ENCODE results near the gene RBPJ.
"Not testable (repeated sequence)": the region's sequence is repeated elsewhere in the genome, so short reads cannot be mapped to it uniquely, and the experiment has no call there.

Gene RBPJ

GRCh38 chr4:26308568-26308967 is 12.2 kb upstream of the RBPJ start:
- H3K9me3 ChIP-seq (ENCODE audit: control insufficient read depth, low read length): no peaks in the 10 kb centered on the region

DNA sequence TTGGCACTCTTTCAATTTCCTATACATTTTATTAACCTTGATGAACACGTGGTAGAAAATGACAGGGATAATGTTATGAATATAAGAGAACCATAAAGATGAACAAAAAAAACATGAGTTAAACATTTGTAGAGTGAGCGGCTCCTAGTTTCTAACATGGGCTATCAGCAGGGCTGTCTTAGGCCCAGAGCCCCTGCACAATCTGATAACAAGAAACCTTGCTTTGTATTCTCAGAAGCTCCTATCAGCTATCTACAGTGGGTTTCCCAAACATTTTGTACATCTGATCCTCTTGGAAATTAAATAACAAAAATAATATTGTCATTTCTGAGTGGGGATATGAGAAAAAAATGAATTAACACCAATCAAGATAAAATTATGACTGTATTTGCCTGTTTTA is 10.6 kb upstream of the RBPJ start:
- Histone ChIP-seq H3K36me3 (ENCODE audit: control insufficient read depth, insufficient read depth, low read length) (no peaks in the 10 kb centered on the region), H3K4me1 (ENCODE audit: control insufficient read depth, insufficient read depth, low read length) (no peaks in the 10 kb centered on the region), H3K4me3 (ENCODE audit: low read length) (no peak overlapping the region)

More at GRCh38 chr4:26308568-26308967, 12.2 kb upstream of the RBPJ start:
- Histone ChIP-seq H3K36me3 (ENCODE audit: control insufficient read depth, insufficient read depth, low read length) (no peaks in the 10 kb centered on the region), H3K4me1 (ENCODE audit: control insufficient read depth, insufficient read depth, low read length) (no peaks in the 10 kb centered on the region), H3K9ac (ENCODE audit: low read length) (no peak overlapping the region), H3K27me3 (ENCODE audit: control insufficient read depth, insufficient read depth, low read length) (no peaks in the 10 kb centered on the region), H3K4me3 (ENCODE audit: low read length) (no peak overlapping the region)

DNA sequence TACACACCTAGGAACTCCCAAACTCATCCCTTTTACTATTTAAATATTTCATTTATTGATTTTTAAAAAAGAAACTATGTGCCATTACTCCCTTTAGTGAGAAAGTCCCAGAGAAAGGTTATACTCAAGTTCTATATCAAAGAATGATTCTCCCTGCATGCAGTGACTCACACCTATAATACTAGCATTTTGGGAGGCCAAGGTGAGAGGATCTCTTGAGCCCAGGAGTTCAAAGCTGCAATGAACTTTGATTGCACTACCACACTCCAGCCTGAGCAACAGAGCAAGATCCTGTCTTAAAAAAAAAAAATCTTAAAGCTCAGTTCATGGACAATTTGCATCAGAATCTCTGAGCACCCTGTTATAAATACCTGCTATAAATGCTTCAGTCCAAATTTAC is 9.2 kb upstream of the RBPJ start:
- Histone ChIP-seq H3K9me3 (ENCODE audit: control insufficient read depth, low read length) (no peaks in the 10 kb centered on the region), H3K4me3 (ENCODE audit: low read length) (no peak overlapping the region), H3K27me3 (ENCODE audit: control insufficient read depth, insufficient read depth, low read length) (no peaks in the 10 kb centered on the region), H3K4me1 (ENCODE audit: control insufficient read depth, insufficient read depth, low read length) (no peaks in the 10 kb centered on the region), H3K36me3 (ENCODE audit: control insufficient read depth, insufficient read depth, low read length) (no peaks in the 10 kb centered on the region), H3K9ac (ENCODE audit: low read length) (no peak overlapping the region)

More for the DNA sequence above, 10.6 kb upstream of the RBPJ start:
- Histone ChIP-seq H3K9ac (ENCODE audit: low read length) (no peak overlapping the region), H3K9me3 (ENCODE audit: control insufficient read depth, low read length) (no peaks in the 10 kb centered on the region), H3K27me3 (ENCODE audit: control insufficient read depth, insufficient read depth, low read length) (no peaks in the 10 kb centered on the region)

DNA sequence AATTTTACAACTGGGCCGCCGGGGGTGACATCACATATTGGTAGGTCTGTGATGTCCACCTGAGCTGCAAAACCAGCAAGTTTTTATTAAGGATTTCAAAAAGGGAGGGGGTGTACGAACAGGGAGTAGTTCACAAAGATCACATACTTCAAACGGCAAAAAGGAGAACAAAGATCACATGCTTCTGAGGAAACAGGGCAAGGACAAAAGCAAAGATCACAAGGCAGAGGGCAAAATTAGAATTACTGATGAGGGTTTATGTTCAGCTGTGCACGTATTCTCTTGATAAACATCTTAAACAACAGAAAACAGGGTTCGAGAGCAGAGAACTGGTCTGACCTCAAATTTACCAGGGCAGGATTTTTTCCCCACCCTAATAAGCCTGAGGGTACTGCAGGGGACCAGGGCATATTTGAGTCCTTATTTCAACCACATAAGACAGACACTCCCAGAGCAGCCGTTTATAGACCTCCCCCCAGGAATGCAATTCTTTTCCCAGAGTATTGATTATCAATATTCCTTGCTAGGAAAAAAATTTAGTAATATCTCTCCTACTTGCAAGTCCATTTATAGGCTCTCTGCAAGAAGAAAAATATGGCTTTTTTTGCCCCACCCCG is 5.4 kb upstream of the RBPJ start:
- H3K36me3 ChIP-seq (ENCODE audit: control insufficient read depth, insufficient read depth, low read length); H3K4me3 ChIP-seq (ENCODE audit: low read length); H3K27me3 ChIP-seq (ENCODE audit: control insufficient read depth, insufficient read depth, low read length); H3K9me3 ChIP-seq (ENCODE audit: control insufficient read depth, low read length); H3K9ac ChIP-seq (ENCODE audit: low read length); H3K4me1 ChIP-seq (ENCODE audit: control insufficient read depth, insufficient read depth, low read length): not testable (repeated sequence)

GRCh38 chr4:26317766-26318165 is 3.0 kb upstream of the RBPJ start:
- no peaks in the 10 kb centered on the region for H3K36me3 ChIP-seq (ENCODE audit: control insufficient read depth, insufficient read depth, low read length)
- no peak overlapping the region for H3K4me3 ChIP-seq (ENCODE audit: low read length)
- H3K9ac ChIP-seq (ENCODE audit: low read length): no peak overlapping the region
- H3K4me1 ChIP-seq (ENCODE audit: control insufficient read depth, insufficient read depth, low read length): no peaks in the 10 kb centered on the region
- no peaks in the 10 kb centered on the region for H3K9me3 ChIP-seq (ENCODE audit: control insufficient read depth, low read length)
- H3K27me3 ChIP-seq (ENCODE audit: control insufficient read depth, insufficient read depth, low read length): no peaks in the 10 kb centered on the region

DNA sequence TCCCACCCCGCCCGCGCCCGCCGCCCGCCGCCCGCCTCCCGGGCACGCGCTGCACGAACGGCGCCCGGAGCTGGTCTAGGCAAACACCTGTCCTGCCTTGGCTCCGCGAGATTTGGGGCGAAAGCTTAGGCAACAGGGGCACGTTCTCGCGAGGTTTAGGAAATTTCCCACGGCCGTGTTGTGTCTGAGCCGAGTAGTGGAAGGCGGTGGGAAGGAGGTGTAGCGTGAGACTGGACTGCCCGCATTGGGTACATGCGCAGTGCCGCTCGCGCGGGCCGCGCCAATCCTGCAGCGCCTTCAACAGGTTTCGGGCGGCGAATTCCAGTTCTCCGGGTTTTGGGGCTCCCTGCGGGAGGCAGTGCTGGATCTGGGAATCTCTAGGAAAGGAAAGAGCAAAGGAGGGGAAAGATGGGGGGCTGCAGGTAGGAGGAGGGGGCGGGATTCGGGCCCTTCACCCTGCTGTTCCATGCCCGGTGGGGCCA is 1.3 kb upstream of the RBPJ start:
- peak overlapping the region; percentile 99 for H3K4me3 ChIP-seq (ENCODE audit: low read length)
- H3K36me3 ChIP-seq (ENCODE audit: control insufficient read depth, insufficient read depth, low read length): no peaks in the 10 kb centered on the region
- no peaks in the 10 kb centered on the region for H3K4me1 ChIP-seq (ENCODE audit: control insufficient read depth, insufficient read depth, low read length)
- no peaks in the 10 kb centered on the region for H3K9me3 ChIP-seq (ENCODE audit: control insufficient read depth, low read length)
- H3K27me3 ChIP-seq (ENCODE audit: control insufficient read depth, insufficient read depth, low read length): no peaks in the 10 kb centered on the region
- H3K9ac ChIP-seq (ENCODE audit: low read length): peak overlapping the region; percentile 95

DNA sequence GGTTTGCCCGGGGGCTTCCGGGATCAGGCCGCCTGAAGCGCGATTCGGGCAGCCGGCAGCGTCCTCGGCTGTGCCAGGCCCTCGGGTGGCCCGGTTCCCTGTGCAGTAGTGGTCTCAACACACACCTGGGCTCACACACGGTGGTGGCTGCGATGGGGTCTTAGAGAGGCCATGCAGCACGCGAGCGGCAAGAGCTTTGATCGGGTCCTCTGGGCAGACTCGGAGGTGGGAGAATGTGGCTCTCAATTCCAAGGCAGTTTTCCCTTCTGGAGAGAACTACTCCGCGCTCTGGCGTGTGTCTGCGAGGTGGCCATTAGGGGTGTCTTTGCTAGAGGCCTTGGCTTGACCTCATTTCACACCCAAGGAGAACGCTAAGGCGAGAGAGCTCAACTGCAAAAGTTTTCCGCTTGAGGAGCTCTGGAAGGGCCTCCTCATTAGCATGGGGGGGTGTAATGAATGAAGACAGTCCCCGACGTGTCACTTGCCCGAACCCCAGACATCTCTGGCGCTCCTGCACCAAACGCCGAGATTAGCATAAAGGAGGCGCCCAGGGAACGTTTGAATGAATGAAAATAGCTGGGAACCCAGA is 771 bp upstream of the RBPJ start:
- peak overlapping the region; percentile 95 for H3K9ac ChIP-seq (ENCODE audit: low read length)
- peaks cover 2% of the 10 kb centered on the region for H3K4me1 ChIP-seq (ENCODE audit: control insufficient read depth, insufficient read depth, low read length)
- H3K27me3 ChIP-seq (ENCODE audit: control insufficient read depth, insufficient read depth, low read length): no peaks in the 10 kb centered on the region
- peak overlapping the region; percentile 99 for H3K4me3 ChIP-seq (ENCODE audit: low read length)
- no peaks in the 10 kb centered on the region for H3K36me3 ChIP-seq (ENCODE audit: control insufficient read depth, insufficient read depth, low read length)
- H3K9me3 ChIP-seq (ENCODE audit: control insufficient read depth, low read length): no peaks in the 10 kb centered on the region

DNA sequence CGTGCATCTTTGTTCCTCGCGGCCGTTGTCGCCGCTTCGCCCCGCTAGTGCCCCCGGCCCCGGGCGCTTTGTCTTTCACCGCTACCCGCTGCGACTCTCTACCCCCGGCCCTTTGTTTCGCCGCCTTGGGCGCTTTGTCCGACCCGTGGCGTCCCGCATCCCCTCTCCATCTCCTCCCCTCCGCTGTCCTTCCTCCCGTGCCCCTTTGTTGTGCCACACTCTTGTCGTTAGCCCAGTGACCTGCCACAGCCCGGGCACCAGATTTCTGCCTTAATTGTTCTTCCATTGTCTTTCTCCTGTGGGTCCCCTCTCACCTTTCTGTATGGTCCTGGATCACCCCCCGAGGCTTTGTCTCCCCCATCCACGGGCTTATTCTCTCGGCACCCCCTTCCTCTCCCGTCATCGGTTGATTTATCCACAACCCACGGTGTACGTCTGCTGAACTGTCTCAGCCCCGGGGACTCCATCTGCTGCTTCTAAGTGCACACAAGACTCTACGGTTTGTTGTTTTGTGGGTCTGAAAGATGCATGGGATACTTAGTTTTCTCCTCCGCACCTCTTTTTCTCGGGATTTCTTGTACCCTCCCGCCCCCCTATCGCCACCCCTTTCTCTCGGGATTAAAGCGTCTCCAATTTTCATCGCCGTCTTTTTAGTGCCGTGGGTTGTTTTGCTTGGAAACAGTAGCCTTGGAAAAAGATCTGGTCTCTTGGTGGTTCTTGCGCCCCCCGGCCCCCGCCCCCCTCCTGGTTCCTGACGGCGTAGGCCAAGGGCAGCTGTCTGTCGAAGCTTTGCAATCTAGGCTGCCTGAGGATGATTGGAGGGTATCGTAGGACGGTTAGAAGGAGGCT is 783 bp downstream of the RBPJ start:
- Histone ChIP-seq H3K9ac (ENCODE audit: low read length) (peak overlapping the region; percentile 87), H3K4me1 (ENCODE audit: control insufficient read depth, insufficient read depth, low read length) (peaks cover 5% of the 10 kb centered on the region), H3K9me3 (ENCODE audit: control insufficient read depth, low read length) (no peaks in the 10 kb centered on the region), H3K36me3 (ENCODE audit: control insufficient read depth, insufficient read depth, low read length) (no peaks in the 10 kb centered on the region), H3K27me3 (ENCODE audit: control insufficient read depth, insufficient read depth, low read length) (no peaks in the 10 kb centered on the region), H3K4me3 (ENCODE audit: low read length) (peak overlapping the region; percentile 96)

DNA sequence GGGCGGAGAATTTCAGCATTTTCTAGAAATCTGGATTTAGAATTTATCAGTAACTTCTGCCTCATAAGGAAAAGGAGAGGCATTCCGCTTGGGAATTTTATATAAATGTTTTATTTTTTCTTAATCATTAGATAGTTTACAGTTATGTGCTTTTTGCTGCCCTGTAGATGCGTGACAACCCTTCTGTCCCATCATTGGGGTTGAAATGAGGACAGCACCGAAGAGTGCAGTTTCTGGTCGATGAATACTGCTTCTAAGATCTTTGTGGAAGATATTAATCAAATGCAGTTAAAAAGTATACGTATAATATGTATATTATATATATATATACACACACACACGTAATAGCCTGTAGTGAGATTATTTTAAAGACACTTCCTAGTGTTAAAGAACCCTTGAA is 1.5 kb downstream of the RBPJ start:
- no peaks in the 10 kb centered on the region for H3K36me3 ChIP-seq (ENCODE audit: control insufficient read depth, insufficient read depth, low read length)
- peaks cover 5% of the 10 kb centered on the region for H3K4me1 ChIP-seq (ENCODE audit: control insufficient read depth, insufficient read depth, low read length)
- H3K27me3 ChIP-seq (ENCODE audit: control insufficient read depth, insufficient read depth, low read length): no peaks in the 10 kb centered on the region
- no peaks in the 10 kb centered on the region for H3K9me3 ChIP-seq (ENCODE audit: control insufficient read depth, low read length)
- no peak overlapping the region for H3K4me3 ChIP-seq (ENCODE audit: low read length)
- no peak overlapping the region for H3K9ac ChIP-seq (ENCODE audit: low read length)

DNA sequence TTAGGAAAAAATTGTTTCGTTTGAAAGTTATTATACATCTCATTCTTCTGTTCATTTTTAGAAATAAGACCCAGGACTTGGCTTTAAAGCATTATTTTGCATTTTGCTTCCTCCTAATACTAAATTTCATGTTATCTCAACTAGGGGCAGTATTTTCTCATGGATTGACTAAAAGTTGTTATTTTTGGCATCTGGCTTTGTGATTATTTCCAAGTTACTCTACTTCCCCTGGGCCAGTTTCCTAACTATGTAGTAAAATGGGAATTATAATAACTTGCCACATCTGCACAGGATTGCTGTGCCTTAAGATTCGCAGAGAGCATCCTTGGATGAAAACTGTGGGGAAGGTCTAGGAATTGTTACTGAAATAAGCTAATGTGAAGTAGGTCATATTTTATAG is 3.0 kb downstream of the RBPJ start:
- Histone ChIP-seq H3K36me3 (ENCODE audit: control insufficient read depth, insufficient read depth, low read length) (no peaks in the 10 kb centered on the region), H3K9me3 (ENCODE audit: control insufficient read depth, low read length) (no peaks in the 10 kb centered on the region), H3K4me1 (ENCODE audit: control insufficient read depth, insufficient read depth, low read length) (peaks cover 5% of the 10 kb centered on the region), H3K9ac (ENCODE audit: low read length) (no peak overlapping the region), H3K27me3 (ENCODE audit: control insufficient read depth, insufficient read depth, low read length) (no peaks in the 10 kb centered on the region), H3K4me3 (ENCODE audit: low read length) (no peak overlapping the region)

GRCh38 chr4:26325191-26325590 is 4.4 kb downstream of the RBPJ start:
- Histone ChIP-seq H3K4me1 (ENCODE audit: control insufficient read depth, insufficient read depth, low read length) (peaks cover 5% of the 10 kb centered on the region), H3K4me3 (ENCODE audit: low read length) (no peak overlapping the region), H3K36me3 (ENCODE audit: control insufficient read depth, insufficient read depth, low read length) (no peaks in the 10 kb centered on the region), H3K27me3 (ENCODE audit: control insufficient read depth, insufficient read depth, low read length) (no peaks in the 10 kb centered on the region), H3K9me3 (ENCODE audit: control insufficient read depth, low read length) (no peaks in the 10 kb centered on the region), H3K9ac (ENCODE audit: low read length) (no peak overlapping the region)

GRCh38 chr4:26326791-26327190 is 6.0 kb downstream of the RBPJ start:
- Histone ChIP-seq H3K4me1 (ENCODE audit: control insufficient read depth, insufficient read depth, low read length) (peaks cover 19% of the 10 kb centered on the region), H3K9ac (ENCODE audit: low read length) (no peak overlapping the region), H3K36me3 (ENCODE audit: control insufficient read depth, insufficient read depth, low read length) (no peaks in the 10 kb centered on the region)

More at GRCh38 chr4:26326791-26327190, 6.0 kb downstream of the RBPJ start:
- Histone ChIP-seq H3K27me3 (ENCODE audit: control insufficient read depth, insufficient read depth, low read length) (no peaks in the 10 kb centered on the region), H3K9me3 (ENCODE audit: control insufficient read depth, low read length) (no peaks in the 10 kb centered on the region), H3K4me3 (ENCODE audit: low read length) (no peak overlapping the region)
